ENCODE results near the gene NUB1.

NUB1 gene

DNA sequence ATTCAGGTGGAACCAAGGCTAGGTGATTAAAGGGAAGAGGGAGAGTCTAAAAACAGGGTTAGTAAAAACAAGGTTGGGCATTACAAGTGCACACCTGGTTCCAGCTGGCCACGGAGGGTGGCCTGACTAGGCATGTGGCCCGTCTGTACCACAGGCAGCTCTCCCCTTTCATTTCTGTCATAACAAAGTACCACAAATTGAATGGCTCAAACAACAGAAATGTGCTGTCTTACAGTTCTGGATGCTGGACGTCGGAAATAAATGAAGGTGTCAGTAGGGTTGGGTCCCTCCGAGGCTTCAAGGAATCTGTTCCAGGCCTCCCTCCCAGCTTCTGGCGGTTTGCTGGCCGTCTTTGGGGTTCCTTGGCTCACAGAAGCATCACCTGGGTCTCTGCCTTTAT is 81.6 kb downstream of the NUB1 start:
- H3K27ac Mint-ChIP-seq = no peak overlapping the region
- TF ChIP-seq, protein P1, sequence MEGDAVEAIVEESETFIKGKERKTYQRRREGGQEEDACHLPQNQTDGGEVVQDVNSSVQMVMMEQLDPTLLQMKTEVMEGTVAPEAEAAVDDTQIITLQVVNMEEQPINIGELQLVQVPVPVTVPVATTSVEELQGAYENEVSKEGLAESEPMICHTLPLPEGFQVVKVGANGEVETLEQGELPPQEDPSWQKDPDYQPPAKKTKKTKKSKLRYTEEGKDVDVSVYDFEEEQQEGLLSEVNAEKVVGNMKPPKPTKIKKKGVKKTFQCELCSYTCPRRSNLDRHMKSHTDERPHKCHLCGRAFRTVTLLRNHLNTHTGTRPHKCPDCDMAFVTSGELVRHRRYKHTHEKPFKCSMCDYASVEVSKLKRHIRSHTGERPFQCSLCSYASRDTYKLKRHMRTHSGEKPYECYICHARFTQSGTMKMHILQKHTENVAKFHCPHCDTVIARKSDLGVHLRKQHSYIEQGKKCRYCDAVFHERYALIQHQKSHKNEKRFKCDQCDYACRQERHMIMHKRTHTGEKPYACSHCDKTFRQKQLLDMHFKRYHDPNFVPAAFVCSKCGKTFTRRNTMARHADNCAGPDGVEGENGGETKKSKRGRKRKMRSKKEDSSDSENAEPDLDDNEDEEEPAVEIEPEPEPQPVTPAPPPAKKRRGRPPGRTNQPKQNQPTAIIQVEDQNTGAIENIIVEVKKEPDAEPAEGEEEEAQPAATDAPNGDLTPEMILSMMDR (IDR thresholded peaks at IDR 0.05) = no peak
- peaks cover 61% of the 10 kb centered on the region for H3K9me3 Mint-ChIP-seq
- H3K4me3 Mint-ChIP-seq = no peak overlapping the region
- DNase-seq = no peak
- H3K36me3 Mint-ChIP-seq (ENCODE audit: low read depth) = peaks cover 27% of the 10 kb centered on the region
- H3K27me3 Mint-ChIP-seq (ENCODE audit: low read depth, poor library complexity) = peaks cover 14% of the 10 kb centered on the region
- H3K4me1 Mint-ChIP-seq = peaks cover 26% of the 10 kb centered on the region

DNA sequence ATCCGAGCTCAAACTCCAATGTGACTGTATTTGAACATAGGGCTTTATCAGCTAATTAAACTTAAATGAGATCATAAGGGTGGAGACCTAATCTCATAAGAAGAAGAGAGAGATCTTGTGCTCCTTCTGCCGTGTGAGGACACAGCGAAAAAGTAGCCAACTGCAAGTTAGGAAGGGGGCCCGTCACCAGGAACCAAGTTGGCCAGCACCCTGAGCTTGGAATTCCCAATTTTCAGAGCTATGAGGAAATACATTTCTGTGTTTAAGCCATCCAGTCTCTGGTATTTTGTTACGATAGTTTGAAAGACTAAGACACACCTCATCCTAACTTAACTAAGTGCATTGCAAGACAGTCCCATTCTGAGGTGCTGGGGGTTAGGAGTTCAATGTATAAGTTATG is 82.3 kb downstream of the NUB1 start:
- peaks cover 54% of the 10 kb centered on the region for H3K9me3 Mint-ChIP-seq
- no peak overlapping the region for H3K4me3 Mint-ChIP-seq
- peaks cover 25% of the 10 kb centered on the region for H3K36me3 Mint-ChIP-seq (ENCODE audit: low read depth)
- TF ChIP-seq, protein P1 (IDR thresholded peaks at IDR 0.05) = no peak
- peaks cover 33% of the 10 kb centered on the region for H3K4me1 Mint-ChIP-seq
- no peak overlapping the region for H3K27ac Mint-ChIP-seq
- peaks cover 20% of the 10 kb centered on the region for H3K27me3 Mint-ChIP-seq (ENCODE audit: low read depth, poor library complexity)
- DNase-seq = no peak

DNA sequence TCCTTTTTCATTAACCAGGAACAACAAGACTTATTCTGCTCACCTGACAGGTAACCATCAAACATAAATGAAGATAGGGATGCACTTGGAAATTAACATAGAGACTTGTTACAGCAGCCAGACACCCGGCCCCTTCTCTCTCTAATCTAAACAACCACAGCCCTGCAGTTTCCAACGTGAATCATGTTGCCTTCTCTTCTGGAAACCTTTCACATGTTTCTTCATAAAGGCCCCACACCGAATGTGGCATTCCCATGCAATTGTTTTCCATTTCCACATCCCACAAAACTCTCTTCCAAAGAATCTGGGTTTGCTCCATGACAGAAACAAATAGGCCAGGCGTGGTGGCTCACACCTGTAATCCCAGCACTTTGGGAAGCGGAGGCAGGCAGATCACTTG is 83.2 kb downstream of the NUB1 start:
- DNase-seq = no peak
- TF ChIP-seq, protein P1 (IDR thresholded peaks at IDR 0.05) = no peak
- Mint-ChIP-seq H3K36me3 (ENCODE audit: low read depth) (peaks cover 25% of the 10 kb centered on the region), H3K9me3 (peaks cover 48% of the 10 kb centered on the region), H3K4me1 (peaks cover 42% of the 10 kb centered on the region), H3K27me3 (ENCODE audit: low read depth, poor library complexity) (peaks cover 20% of the 10 kb centered on the region), H3K4me3 (no peak overlapping the region), H3K27ac (no peak overlapping the region)

DNA sequence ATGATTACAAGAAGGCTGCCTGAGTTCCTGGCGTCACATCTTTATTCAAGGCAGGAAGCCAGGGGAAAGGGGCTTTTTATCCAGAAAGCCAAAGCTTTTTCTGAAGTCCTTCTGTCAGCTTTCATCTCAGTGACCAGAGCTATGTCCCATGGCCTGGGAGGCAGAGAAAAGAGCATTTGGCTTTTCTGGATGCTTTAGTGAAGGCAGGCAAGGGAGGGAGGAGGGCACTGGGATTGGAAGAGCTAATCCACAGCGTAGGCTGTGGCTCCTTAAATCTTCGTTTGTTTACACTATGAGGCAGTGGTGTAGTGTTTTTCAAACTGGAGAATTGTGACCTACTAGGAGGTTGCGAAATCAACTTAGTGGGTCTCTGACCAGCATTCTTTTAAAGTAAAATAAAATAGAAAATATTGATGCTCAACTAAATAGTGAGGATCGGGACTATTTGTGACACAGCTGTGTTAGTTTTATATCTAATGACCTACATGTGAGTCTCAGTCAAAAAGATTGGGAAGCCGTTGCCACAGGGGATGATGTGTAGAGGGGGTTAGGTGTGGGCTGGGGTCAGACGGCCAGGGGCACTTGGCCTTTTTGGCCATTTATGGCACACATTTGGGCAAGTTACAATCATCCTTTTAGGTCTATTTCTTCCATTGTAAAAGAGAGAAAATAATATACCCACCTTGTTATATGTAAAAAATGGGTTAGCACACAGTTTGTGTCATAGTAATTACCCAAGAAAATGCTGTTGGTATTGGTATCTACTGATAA is 84.2 kb downstream of the NUB1 start:
- Mint-ChIP-seq H3K36me3 (ENCODE audit: low read depth) (peaks cover 18% of the 10 kb centered on the region), H3K9me3 (peaks cover 38% of the 10 kb centered on the region), H3K4me3 (no peak overlapping the region), H3K27me3 (ENCODE audit: low read depth, poor library complexity) (peaks cover 17% of the 10 kb centered on the region), H3K27ac (peak overlapping the region; percentile 81), H3K4me1 (peaks cover 50% of the 10 kb centered on the region)
- TF ChIP-seq, protein P1 (IDR thresholded peaks at IDR 0.05) = no peak
- DNase-seq = no peak

DNA sequence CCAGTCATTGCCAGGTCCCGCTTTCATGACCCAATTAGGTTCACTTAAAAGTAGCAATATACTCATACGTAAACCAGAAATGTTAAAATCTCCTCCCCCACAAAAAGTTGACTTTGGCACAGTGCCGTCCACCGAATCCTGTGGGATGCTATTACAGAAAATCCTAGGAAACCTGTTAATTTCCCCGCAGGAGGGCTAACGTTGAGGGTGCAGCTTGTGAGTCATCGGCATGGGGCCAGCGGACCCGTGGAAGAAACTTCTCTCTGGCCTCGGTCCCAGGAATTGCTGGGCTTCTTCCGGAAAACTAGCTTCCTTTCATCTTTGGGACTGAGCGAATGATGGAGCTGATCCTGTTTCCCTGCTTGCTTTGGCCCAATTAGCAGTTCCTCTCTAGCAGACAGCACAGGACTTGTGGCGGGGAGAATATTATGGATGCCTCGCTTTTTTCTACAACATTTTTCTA is 84.9 kb downstream of the NUB1 start:
- peaks cover 17% of the 10 kb centered on the region for H3K27me3 Mint-ChIP-seq (ENCODE audit: low read depth, poor library complexity)
- no peak overlapping the region for H3K27ac Mint-ChIP-seq
- peaks cover 50% of the 10 kb centered on the region for H3K4me1 Mint-ChIP-seq
- TF ChIP-seq, protein P1 (IDR thresholded peaks at IDR 0.05) = no peak
- no peak for DNase-seq
- H3K9me3 Mint-ChIP-seq = peaks cover 32% of the 10 kb centered on the region
- peaks cover 17% of the 10 kb centered on the region for H3K36me3 Mint-ChIP-seq (ENCODE audit: low read depth)
- H3K4me3 Mint-ChIP-seq = no peak overlapping the region
